GM19452 (cell line): ENCODE results near the gene POLR1A.

Source experiments
- ATAC-seq: cut with Tn5 transposase; IDR thresholded peaks from one replicate; pipeline ENCODE4 v1.9.1; 2021; ENCODE audit not compliant: unreplicated experiment

Gene POLR1A

GRCh38 chr2:86023366-86023712, 82.3 kb downstream of the POLR1A start:
- ATAC-seq, result no peak

GRCh38 chr2:86022661-86023365, 82.9 kb downstream of the POLR1A start:
- ATAC-seq, result no peak

- ATAC-seq, result no peak
These were observed 84.0 kb downstream of the POLR1A start for GRCh38 chr2:86021396-86022378.

GRCh38 chr2:86020984-86021383, 84.7 kb downstream of the POLR1A start:
- no peak for ATAC-seq

DNA sequence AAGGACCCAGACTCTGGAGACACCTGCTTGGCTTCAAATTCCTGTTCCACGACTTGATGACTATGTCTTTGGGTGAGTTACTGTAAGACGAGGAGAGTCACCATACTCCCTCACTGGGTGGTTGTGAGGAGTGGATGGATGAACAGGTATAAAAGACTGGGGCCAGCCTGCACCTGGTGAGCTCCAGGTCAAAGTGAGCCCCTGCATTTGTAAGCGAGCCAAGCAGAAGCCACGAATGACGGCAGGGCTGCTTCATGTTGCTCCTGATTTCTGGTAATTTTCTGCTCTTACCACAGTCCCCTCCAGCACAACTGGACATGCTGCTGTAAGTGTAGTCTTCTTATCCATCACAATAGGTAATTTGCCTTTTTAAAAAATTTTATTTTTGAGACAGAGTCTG, 86.6 kb downstream of the POLR1A start:
- ATAC-seq, result no peak

DNA sequence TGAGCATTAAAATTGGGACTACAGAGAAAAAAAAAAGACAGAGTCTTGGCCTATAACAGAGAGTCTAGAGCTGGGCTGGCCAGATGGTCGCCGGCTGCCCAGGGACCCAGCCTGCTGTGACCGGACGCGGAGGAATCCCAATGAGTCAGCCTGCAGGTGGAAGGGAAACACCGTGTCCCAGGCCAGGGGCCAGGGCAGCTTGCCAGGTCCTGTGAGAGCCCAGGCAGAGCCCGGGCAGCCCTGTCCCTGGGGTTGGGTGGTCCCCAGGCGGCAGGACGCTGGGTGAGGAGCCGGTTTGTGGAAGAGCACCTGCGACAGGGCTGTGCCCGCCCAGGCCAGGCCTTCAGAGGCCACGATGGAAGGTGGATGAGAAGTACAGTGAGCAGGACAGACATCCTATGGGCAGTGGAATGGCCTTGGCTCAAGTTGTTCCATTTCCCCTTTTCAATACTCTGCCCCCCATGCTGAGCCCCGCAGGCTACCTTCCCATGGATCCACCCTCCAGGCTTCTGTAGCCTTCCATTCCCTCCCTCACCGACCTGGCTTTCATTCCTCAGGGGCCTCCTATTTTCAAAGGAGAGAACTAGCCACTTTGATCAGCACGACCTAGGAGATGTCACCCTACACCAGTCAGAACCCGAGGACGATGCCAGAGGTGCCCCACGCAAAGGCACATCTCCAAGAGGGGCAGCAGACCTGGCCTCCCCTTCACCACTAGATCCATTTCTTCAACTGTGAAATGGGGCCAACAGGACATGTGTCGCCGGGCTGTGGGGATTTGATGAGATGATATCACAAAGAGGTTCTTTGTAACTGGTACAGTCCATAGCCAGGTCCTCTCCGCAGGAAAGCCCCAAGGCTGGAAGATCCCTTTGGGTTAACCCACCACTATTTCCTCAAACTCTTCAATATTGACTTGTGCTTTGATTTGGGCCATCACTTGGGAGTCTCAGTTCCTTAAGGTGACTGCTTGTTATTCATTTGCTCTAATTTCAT, 87.5 kb downstream of the POLR1A start:
- ATAC-seq, result no peak

DNA sequence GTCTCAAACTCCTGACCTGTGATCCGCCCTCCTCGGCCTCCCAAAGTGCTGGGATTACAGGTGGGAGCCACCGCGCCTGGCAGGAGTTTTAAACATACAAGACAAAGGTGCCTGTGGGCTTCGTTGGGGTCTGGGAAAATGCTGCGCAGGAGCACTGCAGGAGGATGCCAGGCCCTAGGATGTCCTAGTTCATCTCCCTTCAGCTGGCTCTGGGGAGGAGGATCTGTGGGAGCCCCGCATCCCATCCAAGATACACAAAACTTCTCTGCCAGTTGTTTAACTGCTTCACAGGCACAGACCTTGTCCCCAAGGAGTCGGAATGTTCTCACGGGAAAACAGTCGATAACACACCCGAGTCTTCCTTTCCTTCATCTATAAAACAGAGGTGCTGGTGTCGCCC, 89.1 kb downstream of the POLR1A start:
- ATAC-seq, result no peak

GRCh38 chr2:86015699-86016098, 90.0 kb downstream of the POLR1A start:
- ATAC-seq, result no peak

GRCh38 chr2:86015006-86015405, 90.7 kb downstream of the POLR1A start:
- no peak for ATAC-seq

DNA sequence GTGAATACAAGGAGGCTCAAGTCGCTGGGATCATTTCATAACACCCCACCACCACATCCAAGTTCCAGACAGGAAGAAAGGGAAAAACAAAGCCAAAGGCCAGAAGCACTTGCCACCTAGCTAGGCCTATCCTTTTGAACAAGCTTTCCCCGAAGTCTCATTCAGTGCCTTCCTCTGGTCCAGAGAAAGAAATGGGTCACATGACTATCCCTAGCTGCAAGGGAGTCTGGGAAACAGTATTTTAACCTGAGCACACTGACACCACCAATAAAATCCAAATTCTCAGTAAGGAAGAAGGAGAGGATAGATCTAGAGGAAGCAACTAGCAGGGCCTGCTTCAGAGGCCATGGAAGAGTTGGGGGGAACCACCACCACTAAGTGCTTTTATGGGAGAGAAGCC, 91.2 kb downstream of the POLR1A start:
- no peak for ATAC-seq

DNA sequence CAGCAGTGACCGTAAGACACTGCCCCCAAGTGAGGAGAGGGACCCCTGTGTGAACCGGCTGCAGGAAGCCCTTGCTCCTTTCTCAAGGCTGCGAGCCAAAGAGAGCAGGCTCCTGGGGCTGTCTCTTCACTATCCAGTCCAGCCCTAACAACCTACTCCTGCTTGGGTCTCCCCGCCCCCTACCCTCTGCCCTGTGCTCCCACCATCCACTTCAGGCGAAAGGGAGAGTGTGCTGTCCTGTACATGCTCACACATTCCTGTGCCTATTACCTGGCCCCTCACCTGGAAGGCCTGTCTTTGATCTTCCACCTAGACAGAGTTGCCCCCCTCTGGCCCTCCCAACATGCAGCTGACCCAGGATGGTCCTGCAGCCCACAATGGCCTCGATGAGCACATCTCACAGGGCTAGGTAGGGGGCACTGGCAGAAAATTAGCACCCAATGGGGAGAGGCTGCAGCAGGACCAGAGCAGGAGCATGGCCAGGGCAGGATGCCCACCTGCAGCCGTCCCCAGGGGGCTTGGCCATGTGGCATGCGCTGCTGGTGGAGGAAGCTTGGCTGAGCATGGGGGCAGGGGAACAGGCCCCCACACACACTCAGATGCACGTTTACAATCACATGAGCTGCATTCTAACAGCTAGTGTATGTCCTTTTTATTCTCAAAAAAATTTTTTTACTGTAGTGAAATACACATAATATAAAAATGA, 93.5 kb downstream of the POLR1A start:
- ATAC-seq, result no peak

DNA sequence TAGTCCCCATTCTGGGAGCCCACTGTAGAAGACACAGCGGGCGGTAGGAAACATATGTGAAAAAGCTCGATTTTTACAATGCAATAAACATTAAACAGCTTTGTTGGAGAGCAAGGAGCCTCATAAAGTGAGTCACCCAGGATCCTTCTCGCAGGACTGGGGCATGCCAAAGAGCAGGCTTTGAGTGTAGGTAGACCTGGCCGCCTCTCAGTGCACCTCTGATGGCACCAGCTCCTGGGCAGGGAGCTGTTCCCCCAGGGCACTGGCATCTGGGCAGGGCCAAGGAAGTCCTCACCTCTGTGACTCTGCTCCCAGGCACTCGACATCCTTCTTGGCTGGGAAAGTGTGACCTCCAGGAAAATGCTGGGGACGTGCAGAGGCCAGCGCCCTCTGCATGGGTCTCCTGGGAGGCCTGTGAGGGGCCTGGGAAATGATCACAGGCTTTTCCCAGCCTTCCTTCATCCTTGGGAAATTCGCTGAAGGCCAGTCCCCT, 94.2 kb downstream of the POLR1A start:
- ATAC-seq, result no peak

DNA sequence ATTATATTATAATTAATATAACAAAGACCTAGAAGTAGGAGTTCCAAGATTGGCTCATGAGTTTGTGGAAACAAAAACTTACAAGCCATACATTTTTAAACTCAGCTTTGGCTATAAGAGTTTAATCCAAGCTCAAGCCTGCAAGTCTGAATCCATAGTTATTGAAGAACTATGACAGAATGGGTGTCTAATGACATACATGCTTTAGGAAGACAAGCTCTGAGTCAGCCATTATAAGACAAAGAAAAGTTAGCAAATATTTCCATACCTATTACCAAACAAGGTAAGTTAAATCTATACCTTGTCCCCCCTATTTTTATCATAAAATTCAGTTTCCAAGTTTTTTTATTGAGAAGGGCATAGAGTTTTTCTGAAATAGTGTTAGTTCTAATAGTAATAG, 95.6 kb downstream of the POLR1A start:
- ATAC-seq, result no peak

DNA sequence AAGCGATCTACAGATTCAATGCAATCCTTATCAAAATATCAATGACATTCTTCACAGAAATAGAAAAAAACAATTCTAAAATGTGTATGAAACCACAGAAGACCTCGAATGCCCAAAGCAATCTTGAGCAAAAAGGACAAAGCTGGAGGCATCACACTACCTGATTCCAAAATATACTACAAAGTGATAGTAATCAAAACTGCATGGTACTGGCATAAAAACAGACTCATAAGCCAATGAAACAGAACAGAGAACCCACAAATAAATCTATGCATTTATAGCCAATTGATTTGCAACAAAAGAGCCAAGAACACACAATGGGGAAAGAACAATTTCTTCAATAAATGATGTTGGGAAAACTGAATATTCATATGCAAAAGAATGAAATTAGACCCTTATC, 99.2 kb downstream of the POLR1A start:
- ATAC-seq, result no peak

DNA sequence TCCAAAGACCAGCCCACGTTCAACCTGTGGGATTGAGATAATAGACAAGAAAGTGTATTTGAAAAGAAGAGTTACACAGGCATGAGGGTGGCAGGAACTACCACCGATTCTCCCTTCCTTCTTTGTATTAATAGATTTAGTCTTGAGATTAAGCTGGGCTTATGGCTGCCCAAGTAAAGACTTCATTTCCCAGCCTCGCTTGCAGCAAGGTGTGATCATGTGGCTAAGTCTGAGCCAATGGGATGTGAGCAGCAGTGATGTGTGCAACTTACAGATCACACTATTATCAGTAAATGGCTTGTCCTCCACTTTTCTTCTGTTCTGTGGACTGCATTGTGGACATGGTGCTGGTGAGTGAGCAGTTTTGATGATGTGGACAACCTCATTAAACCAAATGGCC, 101.7 kb downstream of the POLR1A start:
- no peak for ATAC-seq

DNA sequence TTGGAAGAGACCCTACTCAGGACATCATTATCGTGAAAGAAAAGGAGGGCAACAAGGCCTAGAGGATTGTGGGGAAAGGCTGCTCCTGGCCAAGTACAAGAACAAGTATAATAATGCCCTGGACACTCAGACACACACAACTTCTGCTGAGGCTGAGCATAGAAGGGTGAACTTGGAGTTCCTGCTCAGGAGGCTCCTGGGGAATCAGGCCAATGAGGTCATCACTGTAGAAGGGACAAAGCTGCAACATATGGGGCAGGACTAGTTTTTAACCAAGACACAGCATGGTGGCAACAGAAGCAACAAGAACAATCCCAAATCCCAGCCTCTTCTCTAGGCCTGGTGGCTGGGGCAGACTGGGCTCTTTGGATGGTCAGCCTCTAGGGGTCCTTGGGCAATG, 102.6 kb downstream of the POLR1A start:
- no peak for ATAC-seq

DNA sequence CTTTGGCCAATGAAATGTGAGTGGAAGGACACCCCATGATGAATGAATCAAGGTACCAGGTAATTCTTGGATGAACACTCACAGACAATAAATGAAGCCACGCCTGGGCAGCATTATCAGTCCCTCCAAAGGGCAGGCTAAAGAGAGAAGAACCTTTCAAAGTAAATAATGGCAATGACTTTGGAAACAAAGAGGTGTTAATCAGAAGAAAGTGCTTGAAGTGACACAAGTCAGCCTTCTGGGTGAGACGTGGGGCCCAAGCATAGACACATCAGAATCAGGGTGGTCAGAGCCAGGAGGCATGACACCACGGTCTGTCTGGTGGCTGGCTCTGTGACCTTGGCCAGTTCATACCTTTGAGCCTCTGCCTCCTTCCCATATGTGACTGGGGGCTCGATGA, 103.3 kb downstream of the POLR1A start:
- ATAC-seq, result no peak

GRCh38 chr2:86001326-86001725, 104.4 kb downstream of the POLR1A start:
- ATAC-seq, result no peak

DNA sequence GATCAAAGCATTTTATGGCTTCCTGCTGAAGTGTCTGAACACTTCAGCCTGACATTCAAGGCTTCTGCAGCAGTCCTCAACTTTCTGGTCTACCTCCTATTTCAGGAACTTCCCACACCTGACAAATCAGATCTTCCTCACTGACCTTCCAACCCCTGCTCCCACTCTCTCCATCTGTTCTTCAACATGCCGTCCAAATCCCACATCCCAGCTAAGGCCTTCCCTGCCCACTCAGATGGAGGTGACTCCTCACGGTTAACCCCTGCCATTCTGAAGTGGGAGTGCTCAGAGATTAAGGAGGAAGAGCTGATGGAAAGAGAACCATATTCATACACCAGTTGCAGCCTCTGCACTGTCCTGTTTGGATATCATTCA, 104.8 kb downstream of the POLR1A start:
- ATAC-seq, result no peak

GRCh38 chr2:86000131-86000937, 105.4 kb downstream of the POLR1A start:
- no peak for ATAC-seq
